Stimulated activated naive CD8-positive, alpha-beta T cell treated with anti-CD3 and anti-CD28 coated beads, Interleukin-15, Interleukin-2, amounts not matched to agents 100 U/mL and 50 U/mL, for 24 hours (primary cell): Measurements from ENCODE around the gene SMURF1.

ENCODE experiments used
- ATAC-seq: fragments of 150-1000 bp; cut with Tn5 transposase; one replicate; pipeline ENCODE4 v1.10.0; 2021
- DNase-seq: peaks from one replicate; pipeline ENCODE4 v3.0.0; 2021

Gene SMURF1

GRCh38 chr7:99005776-99006175 lies 138.1 kb downstream of the SMURF1 start:
- ATAC-seq, result no peak
- DNase-seq, result no peak

DNA sequence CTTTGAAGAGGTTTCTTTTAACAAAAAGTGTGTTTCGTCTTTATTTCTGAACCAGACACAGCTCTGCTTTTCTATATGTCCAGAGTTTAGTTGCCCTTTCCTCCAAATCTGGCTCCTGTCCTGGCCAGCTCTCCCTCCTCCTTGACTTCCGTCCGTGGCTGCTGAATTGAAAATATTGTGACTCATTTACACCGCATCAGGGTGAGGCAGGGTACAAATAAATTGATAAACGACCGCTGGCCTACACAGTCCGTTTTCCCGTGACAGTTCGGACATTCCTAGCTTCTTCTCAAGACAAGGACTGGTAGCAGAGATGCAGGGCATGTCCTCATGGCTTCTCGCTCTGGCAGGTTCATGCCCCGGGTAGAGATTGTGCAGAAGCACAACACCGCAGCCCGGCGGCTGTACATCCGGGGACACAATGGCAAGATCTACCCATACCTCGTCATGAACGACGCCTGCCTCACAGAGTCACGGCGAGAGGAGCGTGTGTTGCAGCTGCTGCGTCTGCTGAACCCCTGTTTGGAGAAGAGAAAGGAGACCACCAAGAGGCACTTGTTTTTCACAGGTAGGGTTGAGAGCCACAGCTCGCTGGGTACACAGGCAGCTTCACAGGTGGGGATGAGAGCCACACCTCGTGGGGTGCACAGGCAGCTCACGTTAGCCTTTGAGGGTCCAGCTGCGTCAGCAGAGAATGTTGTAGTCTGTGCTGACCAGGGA lies 139.0 kb downstream of the SMURF1 start:
- DNase-seq, result no peak
- ATAC-seq, result no peak

- DNase-seq (no peak), ATAC-seq (no peak)
Observed at GRCh38 chr7:99004216-99004615, 139.7 kb downstream of the SMURF1 start.

GRCh38 chr7:99003419-99003818 lies 140.5 kb downstream of the SMURF1 start:
- ATAC-seq (no peak), DNase-seq (no peak)

GRCh38 chr7:99002827-99003212 lies 141.1 kb downstream of the SMURF1 start:
- ATAC-seq, result no peak
- DNase-seq, result no peak

GRCh38 chr7:99002148-99002826 lies 141.6 kb downstream of the SMURF1 start:
- no peak for DNase-seq
- no peak for ATAC-seq

DNA sequence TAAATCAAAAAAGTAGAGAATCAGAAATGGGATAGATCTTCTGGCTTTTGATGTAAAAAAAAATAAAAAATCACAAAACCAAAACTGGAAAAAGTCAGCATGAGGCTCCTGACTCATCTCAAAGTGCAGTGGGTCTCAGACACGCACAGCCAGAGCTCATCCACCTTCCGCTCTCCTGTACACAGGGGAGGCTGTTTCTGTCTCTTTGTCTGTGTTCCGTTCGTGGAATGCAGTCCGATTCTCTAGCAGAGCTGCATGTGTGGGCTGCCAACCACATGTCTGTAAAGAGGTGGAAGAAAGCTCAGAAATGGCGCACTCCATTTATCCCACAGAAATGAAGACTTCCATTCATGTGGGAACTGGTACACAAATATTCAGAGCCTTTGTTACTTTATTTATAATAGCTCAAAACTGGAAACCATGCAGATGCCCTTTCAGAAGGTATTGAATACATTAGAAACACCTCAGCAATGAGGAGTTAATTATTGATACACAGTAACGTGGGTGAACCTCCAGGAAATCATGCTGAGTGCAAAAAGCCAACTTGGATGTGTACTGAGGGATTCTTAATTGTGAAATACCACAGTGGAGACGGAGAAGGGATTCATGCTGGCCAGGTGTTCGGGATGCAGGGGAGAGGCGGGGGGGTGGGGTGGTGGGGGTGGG lies 142.3 kb downstream of the SMURF1 start:
- ATAC-seq, result peak; percentile 69
- DNase-seq, result peak; percentile 16

- peak; percentile 83 for ATAC-seq
- DNase-seq, result peak; percentile 53
Observed at GRCh38 chr7:99000904-99001465, 142.9 kb downstream of the SMURF1 start.

GRCh38 chr7:99000196-99000903 lies 143.6 kb downstream of the SMURF1 start:
- no peak for DNase-seq
- no peak for ATAC-seq

DNA sequence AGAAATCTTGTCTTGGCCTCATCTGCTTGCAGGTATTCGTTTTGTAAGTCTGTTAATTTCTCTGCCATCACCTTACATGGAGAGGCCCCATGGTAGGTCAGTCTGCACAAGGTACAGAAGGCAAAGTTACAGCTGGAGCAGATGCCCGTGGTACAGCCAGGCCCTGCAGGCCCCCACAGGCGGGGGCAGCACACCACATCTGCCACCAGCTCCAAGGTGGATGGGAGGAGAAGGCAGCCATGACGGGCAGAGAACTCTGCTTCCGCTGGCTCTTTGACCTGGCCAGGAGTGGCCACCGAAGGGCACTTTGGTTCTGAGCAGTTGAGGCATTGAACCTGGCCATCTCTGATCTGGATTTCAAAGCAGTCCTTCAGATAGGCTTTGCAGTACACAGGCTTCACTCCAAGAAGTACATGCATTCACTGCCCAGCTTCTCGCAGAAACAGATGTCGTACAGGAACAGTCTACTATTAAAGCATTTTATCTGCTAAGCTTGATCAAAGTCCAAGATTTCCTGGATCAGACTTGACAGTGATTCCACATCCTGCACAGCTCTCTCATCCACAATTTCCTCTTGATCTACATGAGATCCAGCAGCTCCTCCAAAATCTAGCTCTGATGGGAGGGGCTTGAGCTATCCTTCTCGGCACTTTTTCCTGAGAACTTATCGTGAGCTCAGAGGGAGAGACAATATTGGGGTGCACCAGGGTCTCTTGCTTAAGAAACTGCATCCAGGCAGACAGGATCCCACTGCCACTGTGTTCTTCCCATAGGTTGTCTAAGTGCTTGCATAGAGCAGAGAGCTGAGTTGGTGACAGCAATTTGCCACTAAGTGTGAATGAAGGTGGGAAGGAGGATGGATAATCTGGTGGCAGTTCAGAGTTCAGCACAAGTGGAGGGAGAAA lies 144.8 kb downstream of the SMURF1 start:
- DNase-seq (no peak), ATAC-seq (no peak)

- ATAC-seq, result no peak
Observed at GRCh38 chr7:98997846-98998245, 146.1 kb downstream of the SMURF1 start.

DNA sequence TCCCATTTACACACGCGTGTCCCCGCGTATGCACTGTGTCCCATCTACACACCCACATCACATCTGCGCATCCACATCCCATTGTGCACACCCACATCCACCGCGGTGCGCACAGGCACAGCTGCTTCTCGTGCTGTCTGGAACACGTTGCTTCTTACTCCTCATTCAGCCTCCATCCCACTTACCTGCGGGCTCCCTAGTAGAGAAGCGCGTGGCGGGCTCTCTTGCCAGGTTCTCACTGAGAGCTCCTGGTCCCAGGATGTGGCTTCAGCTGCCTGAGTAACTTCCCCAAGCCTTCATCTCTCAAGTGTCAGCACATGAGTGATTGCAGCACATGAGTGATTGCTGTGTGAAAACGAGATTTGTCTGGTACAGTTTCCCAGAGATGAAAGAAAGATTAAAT lies 147.8 kb downstream of the SMURF1 start:
- peak; percentile 14 for DNase-seq
- ATAC-seq, result peak; percentile 40

More at GRCh38 chr7:98997846-98998245, 146.1 kb downstream of the SMURF1 start:
- no peak for DNase-seq

DNA sequence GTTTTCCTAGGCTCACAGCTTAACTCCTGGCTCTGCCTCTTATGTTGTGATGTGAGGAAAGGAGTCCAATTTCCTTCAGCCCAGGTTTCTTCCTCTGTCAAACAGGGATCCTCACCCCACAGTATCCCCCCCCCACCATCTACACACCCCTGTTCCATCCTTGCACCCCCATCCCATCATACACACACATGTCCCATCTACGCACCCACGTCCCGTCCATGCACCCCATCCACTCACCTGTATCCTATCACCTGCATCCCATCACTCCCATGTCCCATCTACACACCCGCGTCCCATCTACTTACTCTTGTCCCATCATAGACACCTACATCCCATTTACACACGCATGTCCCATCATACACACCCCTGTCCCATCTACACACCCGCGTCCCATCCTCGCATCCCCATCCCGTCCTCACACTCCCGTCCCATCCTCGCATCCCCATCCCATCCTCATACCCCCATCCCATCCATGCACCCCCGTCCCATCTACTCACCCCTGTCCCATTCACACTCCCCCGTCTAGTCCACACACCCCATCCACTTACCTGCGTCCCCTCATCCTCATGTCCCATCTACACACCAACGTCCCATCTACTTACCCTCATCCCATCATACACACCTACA lies 148.3 kb downstream of the SMURF1 start:
- DNase-seq (no peak), ATAC-seq (no peak)

- DNase-seq (no peak), ATAC-seq (no peak)
Observed at GRCh38 chr7:98995111-98995510, 148.8 kb downstream of the SMURF1 start.

DNA sequence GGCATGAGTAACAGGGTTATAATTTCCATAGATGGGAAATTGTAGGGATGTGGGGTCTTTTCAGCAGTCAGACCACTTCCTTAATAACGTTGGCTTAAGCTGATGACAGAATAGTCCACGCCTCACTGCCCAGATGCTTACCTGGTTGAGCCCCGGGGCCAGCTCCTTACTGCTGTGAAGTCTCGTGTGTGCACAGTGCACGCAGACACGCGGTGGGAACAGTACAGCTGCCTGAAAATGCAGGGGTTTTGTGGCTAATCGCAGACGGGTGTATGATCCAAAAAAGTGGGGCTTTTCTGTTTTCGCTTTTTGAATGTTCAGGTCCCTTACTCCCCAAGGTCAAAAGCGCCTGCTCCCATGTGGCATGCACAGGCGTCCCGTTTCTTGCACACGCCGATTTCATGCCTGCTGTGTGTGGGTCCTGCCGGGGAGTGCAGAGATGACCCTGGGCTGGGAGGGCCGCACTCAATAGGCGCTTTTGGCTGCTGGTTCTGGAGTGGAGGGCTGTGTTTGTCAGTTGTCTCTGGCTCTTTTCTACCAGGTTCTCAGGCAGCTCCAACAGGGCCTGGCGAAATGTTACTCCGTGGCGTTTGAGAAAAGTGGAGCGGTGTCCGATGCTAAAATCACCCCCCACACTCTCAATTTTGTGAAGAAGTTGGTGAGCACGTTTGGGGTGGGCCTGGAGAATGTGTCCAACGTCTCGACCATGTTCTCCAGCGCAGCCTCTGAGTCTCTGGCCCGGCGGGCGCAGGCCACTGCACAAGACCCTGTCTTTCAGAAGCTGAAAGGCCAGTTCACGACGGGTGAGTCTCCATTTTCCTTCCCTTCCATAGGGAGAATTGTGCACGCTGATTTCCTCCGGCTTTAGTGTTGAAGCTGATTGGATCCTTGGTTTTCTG lies 149.6 kb downstream of the SMURF1 start:
- no peak for ATAC-seq
- no peak for DNase-seq

DNA sequence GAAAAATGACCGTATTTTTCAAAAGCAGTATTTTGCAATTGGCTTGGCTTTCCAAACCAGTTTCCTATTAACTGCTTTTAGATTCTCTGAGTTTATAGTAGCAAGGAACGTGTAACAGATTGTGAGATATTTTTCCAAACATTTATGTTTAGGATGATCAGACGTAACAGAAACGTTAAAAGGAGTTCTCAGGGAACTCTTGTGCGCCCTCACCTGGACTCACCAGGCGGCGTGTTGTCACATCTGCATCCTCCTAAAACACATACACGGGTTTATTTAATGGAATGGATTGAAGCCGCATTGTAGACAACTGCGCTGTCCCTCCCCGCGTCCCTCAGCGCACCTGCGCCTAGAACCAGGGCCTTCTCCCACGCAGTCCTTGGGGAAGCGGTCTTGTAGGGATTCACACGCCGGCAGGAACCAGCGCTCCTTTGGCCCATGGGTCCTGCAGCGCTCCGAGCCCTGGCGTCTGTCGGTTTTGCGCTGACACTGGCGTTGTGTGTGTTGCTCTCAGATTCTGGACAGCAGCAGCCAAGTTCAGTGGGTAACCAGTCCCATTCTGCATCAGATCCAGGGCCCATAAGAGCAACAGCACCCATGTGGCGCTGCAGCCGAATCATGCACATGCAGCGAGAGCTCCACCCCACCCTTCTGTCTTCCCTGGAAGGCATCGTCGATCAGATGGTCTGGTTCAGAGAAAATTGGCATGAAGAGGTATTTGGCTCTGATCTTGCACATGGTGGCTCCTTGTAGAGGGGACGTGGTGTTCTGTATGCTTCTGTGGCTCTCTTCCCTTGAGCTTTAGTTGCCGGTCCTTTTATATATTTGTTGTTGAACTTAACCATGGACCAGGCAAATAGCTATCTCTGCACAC lies 150.6 kb downstream of the SMURF1 start:
- DNase-seq (no peak), ATAC-seq (no peak)

DNA sequence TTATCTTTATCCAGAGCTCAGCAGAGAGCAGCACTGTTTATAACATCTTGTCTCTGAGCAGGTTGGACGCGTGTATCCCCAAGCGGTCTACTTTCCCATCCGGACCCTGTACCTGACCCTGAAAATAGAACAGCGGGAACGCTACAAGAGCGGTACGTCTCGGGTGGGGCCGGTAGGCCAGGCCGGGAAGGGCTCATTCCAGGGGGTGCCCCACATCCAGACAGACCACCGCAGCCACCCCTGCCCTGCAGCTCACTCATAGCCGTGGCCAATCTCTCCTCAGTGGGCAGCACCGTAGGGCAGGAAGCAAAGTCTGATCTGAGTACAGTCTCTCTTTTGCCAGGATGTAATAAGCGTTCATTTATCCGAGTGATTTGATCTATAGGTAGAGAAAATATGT lies 151.8 kb downstream of the SMURF1 start:
- DNase-seq (no peak), ATAC-seq (no peak)

DNA sequence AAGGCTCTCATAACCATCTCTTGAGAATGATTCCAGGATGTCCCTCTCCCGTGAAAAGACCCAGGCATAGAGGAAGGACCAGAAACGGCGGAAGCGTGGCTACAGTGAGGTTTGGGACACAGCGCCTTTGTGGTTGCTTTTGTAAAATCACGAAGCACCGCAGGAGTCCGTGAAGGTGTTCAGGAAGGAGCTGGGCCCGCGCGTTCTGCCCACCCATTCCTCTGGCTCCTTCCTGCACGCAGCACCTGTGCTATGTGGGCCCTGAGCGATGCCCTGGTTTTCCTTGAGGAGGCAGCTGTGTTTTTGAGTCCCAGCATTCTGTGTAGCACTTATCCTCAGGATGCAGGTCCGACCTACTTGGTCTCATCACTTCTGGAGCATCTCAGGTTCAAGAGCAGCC lies 152.8 kb downstream of the SMURF1 start:
- ATAC-seq (no peak), DNase-seq (no peak)

DNA sequence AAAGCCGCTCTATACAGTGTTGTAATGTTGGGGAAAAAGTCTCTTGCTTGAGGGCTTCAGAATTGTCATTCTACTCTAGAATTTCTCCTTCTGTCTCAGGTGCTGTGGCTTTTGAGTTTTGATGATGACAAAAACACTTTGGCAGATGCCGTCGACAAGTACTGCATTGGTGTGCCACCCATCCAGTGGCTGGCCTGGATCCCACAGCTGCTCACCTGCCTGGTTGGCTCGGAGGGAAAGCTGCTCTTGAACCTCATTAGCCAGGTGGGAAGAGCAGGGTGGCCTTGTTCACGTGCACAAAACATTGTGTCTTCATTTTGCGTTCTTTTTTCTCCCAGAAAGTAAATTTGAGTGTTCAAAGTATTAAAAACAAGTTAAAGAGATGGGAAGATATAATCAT lies 153.6 kb downstream of the SMURF1 start:
- no peak for ATAC-seq
- DNase-seq, result no peak
